ENCODE measurements around the gene CERS5.

DNA sequence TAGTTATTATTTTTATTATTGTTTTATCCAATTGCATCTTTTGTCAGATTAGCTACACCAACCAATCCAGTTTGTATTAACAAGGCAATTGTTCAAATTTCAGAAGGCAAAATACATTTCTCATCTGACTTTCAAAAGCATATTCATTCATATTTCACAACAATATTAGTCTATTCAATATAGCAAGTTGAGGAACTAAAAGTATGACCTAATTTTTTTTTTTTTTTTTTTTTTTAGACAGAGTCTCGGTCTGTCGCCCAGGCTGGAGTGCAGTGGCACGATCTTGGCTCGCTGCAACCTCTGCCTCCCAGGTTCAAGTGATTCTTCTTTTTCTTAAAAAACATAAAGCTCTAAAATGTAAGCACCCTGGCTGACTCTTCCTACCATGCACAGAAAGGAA is 37.9 kb downstream of the CERS5 start:
- TF ChIP-seq, protein P1, sequence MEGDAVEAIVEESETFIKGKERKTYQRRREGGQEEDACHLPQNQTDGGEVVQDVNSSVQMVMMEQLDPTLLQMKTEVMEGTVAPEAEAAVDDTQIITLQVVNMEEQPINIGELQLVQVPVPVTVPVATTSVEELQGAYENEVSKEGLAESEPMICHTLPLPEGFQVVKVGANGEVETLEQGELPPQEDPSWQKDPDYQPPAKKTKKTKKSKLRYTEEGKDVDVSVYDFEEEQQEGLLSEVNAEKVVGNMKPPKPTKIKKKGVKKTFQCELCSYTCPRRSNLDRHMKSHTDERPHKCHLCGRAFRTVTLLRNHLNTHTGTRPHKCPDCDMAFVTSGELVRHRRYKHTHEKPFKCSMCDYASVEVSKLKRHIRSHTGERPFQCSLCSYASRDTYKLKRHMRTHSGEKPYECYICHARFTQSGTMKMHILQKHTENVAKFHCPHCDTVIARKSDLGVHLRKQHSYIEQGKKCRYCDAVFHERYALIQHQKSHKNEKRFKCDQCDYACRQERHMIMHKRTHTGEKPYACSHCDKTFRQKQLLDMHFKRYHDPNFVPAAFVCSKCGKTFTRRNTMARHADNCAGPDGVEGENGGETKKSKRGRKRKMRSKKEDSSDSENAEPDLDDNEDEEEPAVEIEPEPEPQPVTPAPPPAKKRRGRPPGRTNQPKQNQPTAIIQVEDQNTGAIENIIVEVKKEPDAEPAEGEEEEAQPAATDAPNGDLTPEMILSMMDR (IDR thresholded peaks at IDR 0.05; ENCODE audit: low read depth, low read length): no peak
- TF ChIP-seq, protein P2, sequence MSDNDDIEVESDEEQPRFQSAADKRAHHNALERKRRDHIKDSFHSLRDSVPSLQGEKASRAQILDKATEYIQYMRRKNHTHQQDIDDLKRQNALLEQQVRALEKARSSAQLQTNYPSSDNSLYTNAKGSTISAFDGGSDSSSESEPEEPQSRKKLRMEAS (IDR thresholded peaks at IDR 0.05; ENCODE audit: low read depth, low read length): no peak
- no peak for TF ChIP-seq POLR2A (IDR thresholded peaks at IDR 0.05; ENCODE audit: extremely low read depth, insufficient read length)
- TF ChIP-seq MYC (IDR thresholded peaks at IDR 0.05; ENCODE audit: low read depth, low read length): no peak

Data from NB4 (cell line).